Fibroblast of the conjunctiva (primary cell): ENCODE results near the gene PAN3.

ENCODE experiments used
- DNase-seq: peaks from one replicate; pipeline ENCODE4 v3.0.0-alpha.2; 2010; ENCODE audit warnings: low read depth

Gene PAN3

GRCh38 chr13:28313579-28313978, 175.2 kb downstream of the PAN3 start:
- no peak for DNase-seq

DNA sequence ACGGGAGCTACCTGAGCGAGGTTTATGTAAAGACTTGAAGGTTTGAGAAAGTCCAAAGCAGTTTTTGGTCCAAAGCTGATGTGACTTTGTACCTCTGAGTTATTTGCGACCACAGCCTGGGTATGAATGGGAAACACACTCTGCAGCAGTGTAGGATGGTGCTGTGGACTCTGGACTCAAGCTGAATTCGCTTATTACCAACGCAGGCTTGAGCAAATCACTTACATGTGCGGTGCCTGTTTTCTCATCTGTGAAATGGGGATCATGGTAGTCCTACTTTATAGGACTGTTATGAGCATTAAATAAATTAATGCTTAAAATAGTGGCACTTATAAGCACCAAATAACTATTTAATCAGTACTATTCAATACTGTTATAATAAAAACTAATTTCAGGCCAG, 176.5 kb downstream of the PAN3 start:
- DNase-seq = no peak

DNA sequence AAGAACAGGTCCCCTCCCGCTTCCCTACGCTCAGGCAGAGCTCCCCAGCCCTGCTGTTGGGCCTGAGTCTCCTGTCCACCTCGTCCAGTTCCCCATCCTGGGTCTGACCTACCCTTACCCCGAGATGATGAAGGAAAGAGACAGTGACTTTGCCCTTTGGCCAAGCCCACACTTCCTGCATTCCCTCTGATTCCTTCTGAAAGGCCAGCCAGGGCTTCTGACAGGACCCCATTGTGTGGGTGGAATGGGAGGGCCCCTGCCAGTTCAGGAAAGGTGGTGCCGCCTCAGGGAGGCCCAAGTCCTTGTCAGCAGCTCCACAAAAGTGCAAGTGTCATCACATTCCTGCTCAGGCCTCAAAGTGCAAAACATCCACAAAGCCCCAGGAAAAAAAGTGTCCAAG, 177.8 kb downstream of the PAN3 start:
- no peak for DNase-seq

DNA sequence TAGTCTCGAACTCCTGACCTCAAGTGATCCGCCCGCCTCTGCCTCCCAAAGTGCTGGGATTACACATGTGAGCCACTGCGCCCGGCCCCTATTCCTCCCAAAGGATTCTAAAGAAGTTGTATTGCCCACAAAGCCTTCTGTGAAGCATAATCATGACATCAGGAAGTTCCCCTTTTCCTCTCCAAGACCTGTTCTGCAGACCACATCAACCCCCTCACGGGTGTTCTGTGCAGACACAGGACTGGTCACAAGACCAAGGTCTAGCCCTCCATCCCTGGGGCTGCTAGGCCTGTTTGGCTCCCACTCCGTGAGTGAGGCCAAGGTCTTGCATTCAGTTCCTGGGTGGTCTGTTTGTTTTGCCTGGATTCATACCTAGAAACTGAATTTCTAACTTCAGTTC, 178.5 kb downstream of the PAN3 start:
- no peak for DNase-seq

- DNase-seq = no peak
Measured at GRCh38 chr13:28318496-28318895, 180.2 kb downstream of the PAN3 start.

GRCh38 chr13:28319528-28319927, 181.2 kb downstream of the PAN3 start:
- no peak for DNase-seq

GRCh38 chr13:28320209-28320608, 181.9 kb downstream of the PAN3 start:
- DNase-seq = no peak

- no peak for DNase-seq
Measured at GRCh38 chr13:28320884-28321574, 182.7 kb downstream of the PAN3 start.

DNA sequence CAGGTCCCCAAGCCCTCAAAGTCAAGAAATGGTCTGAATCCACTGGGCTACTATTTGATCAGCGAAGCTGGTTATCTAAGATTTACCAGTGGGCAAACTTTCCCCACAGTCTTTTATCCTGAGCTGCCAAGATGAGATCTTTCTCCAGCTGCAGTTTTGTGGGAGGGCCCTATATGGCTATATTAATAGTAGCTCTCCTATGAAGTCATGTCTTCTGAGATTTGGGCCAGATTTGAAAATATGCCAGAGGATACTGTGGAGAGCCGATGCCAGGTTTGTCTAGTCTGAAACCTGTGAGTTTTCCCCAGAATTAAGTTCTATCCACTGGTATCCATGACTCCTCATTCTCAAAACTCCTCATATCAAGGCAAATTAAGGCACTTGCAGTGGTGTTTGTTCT, 183.4 kb downstream of the PAN3 start:
- DNase-seq = no peak

DNA sequence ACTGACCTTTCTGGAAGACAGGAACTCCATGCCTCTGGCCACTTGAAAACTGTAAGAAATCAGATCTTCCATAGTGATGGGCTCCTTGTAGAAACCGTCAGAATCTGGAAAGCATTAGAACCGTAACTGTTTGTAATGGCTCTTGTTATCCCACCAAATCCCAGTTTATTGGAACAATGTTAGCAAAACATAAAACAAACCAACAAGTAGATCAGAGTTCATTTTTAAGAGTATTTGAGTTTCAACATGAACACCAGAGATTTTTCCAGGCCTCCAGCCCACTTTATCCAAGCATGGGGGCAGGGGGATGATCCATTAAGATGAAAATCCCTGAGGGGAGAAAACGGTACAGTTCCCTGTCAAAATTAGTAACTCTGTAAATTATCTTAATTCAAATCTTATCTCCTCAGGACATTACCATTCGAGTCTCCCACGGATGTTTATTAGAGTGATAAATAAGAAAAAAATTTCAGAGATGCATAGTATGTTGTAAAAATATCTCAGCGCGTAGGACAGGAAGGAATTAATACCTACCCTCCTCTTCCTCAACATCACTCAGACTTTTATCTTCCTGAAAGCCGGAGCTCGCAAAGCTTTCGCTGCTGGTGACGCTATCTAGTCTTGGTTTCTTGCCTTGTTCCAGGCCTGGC, 184.0 kb downstream of the PAN3 start:
- no peak for DNase-seq

- no peak for DNase-seq
Measured at GRCh38 chr13:28324181-28324789, 185.9 kb downstream of the PAN3 start.

GRCh38 chr13:28325022-28325421, 186.7 kb downstream of the PAN3 start:
- DNase-seq = no peak

DNA sequence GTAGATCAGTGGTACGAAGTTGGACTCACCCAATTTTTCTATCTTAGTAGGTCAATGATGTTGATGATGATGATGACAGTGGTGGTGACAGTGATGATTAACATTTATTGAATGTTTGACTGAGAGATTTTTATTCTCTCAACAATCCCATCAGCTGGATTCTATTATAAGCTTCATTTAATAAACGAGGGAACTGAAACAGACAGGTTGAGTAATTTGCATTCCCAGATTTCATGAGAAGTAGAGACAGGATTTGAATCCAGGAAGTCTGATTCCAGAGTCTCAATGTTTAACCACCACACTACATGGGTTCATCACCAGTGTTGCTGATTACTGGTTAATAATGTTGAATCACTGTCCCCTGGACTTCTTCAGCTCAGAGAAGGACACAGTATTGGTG, 187.7 kb downstream of the PAN3 start:
- DNase-seq = no peak

GRCh38 chr13:28327373-28328270, 189.3 kb downstream of the PAN3 start:
- no peak for DNase-seq

- no peak for DNase-seq
Measured at GRCh38 chr13:28328271-28328607, 189.9 kb downstream of the PAN3 start.

DNA sequence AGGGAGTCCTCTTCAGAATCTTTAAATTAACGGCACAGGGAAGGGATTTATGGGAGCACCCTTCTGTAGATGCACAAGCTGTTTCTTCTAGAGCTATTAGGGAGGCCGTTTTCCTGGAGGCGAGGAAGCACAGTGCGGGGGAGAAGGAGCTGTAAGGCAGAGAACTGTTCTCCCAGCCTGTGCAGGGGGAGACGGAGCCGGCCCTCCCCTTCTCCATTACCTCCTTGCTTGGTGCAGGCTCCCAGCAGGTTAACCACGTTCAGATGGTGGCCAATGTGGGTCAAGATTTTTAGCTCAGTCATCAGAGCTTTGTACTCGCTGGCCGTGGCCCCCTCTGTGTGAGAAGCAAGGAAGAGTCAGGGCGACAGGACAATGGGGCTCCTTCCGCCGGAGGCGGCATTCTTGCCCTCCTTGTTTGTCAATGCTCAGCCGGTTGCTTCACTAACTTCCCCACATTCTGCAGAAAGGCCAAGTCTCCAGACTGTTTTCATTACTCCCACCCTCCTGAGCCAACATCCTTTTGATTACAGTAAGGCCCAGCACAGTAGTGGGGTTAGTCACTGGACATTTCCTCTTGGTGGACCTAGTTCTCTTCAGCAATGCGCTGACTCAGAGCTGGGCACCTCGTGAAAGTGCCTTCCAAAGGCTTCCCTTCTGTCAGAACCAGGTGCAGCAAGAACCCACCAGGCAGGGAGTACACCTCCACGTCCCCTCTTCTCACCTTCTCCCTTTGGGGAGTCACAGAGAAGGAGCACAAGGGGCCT, 191.2 kb downstream of the PAN3 start:
- peak; percentile 79 for DNase-seq

GRCh38 chr13:28333204-28333881, 195.0 kb downstream of the PAN3 start:
- DNase-seq = no peak

DNA sequence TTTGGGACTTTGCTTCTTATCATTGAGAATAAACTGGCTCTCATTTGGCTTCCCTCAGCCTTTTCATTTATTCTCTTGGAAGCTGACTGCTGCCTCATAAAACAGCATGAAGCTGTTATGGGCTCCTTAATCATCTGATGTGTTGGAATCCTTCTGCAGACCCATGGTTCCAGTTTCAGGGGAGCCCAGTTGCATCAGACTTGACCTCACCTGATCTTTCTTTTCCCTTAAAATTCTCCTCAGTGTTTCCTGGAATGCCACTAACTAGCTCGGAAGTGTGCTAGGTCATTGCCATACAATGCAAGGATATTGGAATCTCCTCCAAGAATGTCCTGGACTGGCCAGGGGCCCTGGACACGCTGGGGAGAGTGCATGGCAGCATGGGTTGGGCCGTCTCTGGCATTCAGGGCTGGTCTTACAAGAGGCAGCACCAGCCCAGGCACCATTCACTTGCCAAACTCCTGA, 197.9 kb downstream of the PAN3 start:
- DNase-seq = no peak

DNA sequence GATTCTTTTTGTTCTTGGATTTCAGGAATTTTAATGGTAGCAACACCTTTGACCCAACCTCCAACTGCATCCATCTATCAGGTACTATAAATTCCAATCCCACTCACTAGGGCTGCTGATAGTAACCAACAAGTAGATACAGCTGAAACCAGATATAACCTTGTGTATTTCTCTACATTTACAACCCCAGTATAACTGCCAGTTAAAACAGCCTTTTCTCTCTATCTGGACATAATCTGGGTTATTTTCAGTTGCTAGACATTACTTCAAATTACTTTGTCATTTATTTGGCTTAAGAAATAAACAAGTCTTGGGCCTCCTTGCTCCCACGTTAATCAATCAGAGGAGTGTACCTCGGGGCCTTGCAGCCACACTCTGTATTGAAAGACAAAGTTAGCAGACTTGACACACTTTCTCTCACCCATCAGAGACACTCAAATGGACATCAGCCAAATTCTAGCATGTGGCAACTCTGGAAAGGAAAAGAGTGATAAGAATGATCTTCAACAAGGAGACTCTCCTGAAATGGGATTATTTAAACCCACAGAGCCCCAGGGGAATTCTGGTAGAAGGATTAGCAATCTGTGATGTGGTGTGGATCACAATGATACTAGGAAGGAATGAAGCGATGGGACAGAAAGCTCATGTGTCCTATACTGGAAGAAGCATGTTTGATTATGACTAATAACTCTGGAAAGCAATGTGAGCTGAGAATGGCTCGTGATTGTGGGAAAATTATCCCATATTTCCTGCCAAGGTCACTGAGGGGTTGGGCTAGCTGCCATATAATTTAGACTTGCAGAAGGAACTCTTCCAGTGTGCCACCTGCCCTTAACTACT, 199.0 kb downstream of the PAN3 start:
- DNase-seq = no peak

GRCh38 chr13:28338006-28338574, 199.7 kb downstream of the PAN3 start:
- DNase-seq = no peak
